Retinal pigment epithelial cell (primary cell): ENCODE data around the gene ITGA11.

Experiments used
- DNase-seq: peaks from one replicate; pipeline ENCODE4 v3.0.0-alpha.2; 2010; ENCODE audit warnings: low read depth
- H3K4me3 ChIP-seq: 2 replicates; pipeline ENCODE4 v1.5.1; 2011; ENCODE audit warnings: mild to moderate bottlenecking, low read length, control low read depth, moderate library complexity
- CTCF ChIP-seq: conservative IDR thresholded peaks from 2 replicates; pipeline ENCODE4 v1.5.1; 2011; ENCODE audit warnings: low read depth, low read length, control low read depth, inconsistent platforms

Gene ITGA11

DNA sequence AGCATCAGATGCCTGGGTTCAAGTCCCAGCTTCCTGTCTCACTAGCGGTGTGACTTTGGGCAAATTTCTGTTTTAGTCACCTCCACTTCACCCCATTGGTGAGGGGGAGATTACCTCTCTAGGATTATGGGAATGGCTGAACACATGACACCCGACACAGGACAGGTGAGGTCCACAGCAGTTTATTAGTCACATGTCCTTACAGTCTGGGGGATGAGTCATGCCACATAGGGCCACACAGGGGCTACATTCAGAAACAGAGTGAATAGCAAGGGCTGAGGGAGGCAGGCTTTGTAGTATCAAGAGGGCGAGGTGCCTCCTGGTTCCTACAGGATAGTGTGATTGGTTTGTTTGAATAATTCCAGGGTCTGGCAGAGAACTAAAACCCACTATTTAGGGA lies 15.2 kb upstream of the ITGA11 start:
- no peak overlapping the region for H3K4me3 ChIP-seq
- TF ChIP-seq CTCF, result no peak
- DNase-seq, result no peak

GRCh38 chr15:68445351-68445750 lies 13.4 kb upstream of the ITGA11 start:
- no peak for DNase-seq
- TF ChIP-seq CTCF, result no peak

DNA sequence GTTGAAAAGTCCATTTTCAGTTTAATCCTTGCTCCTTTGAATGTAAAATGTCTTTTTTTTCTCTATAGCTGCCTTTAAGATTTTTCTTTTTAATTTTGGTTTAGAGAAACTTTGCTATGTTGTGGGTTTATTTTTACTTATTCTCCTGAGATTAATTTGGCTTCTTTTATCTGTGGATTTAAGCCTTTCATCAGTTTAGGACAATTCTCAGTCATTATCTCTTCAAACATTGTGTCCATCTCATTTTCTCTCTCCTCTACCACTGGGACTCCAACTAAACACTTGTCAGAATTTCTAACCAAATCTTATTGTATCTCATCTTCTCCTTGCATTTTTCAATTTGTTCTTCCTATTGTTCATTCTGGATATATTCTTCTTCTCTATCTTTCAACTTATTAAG lies 12.4 kb upstream of the ITGA11 start:
- H3K4me3 ChIP-seq, result no peak overlapping the region
- no peak for DNase-seq
- TF ChIP-seq CTCF, result no peak

More at GRCh38 chr15:68445351-68445750, 13.4 kb upstream of the ITGA11 start:
- H3K4me3 ChIP-seq, result no peak overlapping the region

GRCh38 chr15:68442903-68443302 lies 10.9 kb upstream of the ITGA11 start:
- no peak overlapping the region for H3K4me3 ChIP-seq
- no peak for DNase-seq
- no peak for TF ChIP-seq CTCF

- no peak for TF ChIP-seq CTCF
- DNase-seq, result no peak
Measured at GRCh38 chr15:68442041-68442440, 10.1 kb upstream of the ITGA11 start.

GRCh38 chr15:68441045-68441743 lies 9.2 kb upstream of the ITGA11 start:
- no peak for TF ChIP-seq CTCF
- DNase-seq, result no peak
- H3K4me3 ChIP-seq, result no peak overlapping the region

More at GRCh38 chr15:68442041-68442440, 10.1 kb upstream of the ITGA11 start:
- H3K4me3 ChIP-seq, result no peak overlapping the region

DNA sequence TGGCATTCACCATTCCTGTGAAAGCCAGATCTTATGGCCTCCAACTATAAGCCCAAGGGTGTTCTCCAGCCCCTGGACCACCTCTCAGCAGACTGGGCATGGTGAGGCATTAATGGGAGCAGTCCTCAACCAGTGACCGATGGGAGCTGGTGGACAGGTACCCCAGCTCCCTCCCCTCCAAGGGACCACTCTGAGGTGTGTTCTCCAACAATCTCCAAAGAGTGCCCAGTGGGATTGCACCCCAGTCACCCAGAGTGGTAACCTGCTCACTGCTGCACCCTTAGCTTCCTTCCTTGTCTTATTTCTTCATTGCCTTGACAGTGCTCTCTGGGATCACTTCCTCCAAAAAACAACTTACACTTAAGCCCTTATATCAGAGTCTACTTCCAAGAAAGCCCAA lies 8.2 kb upstream of the ITGA11 start:
- no peak for TF ChIP-seq CTCF
- DNase-seq, result no peak

More for the DNA sequence above, 8.2 kb upstream of the ITGA11 start:
- H3K4me3 ChIP-seq, result no peak overlapping the region
